HG03066 (cell line): Measurements from ENCODE around the gene UBE4A.
A peak's percentile ranks its signal among the peaks of the same experiment; 100 is the strongest.

Source experiments
- ATAC-seq: cut with Tn5 transposase; IDR thresholded peaks from one replicate; pipeline ENCODE4 v1.9.1; 2021; ENCODE audit warnings: low read depth; ENCODE audit not compliant: unreplicated experiment

UBE4A gene, protein sequence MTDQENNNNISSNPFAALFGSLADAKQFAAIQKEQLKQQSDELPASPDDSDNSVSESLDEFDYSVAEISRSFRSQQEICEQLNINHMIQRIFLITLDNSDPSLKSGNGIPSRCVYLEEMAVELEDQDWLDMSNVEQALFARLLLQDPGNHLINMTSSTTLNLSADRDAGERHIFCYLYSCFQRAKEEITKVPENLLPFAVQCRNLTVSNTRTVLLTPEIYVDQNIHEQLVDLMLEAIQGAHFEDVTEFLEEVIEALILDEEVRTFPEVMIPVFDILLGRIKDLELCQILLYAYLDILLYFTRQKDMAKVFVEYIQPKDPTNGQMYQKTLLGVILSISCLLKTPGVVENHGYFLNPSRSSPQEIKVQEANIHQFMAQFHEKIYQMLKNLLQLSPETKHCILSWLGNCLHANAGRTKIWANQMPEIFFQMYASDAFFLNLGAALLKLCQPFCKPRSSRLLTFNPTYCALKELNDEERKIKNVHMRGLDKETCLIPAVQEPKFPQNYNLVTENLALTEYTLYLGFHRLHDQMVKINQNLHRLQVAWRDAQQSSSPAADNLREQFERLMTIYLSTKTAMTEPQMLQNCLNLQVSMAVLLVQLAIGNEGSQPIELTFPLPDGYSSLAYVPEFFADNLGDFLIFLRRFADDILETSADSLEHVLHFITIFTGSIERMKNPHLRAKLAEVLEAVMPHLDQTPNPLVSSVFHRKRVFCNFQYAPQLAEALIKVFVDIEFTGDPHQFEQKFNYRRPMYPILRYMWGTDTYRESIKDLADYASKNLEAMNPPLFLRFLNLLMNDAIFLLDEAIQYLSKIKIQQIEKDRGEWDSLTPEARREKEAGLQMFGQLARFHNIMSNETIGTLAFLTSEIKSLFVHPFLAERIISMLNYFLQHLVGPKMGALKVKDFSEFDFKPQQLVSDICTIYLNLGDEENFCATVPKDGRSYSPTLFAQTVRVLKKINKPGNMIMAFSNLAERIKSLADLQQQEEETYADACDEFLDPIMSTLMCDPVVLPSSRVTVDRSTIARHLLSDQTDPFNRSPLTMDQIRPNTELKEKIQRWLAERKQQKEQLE

DNA sequence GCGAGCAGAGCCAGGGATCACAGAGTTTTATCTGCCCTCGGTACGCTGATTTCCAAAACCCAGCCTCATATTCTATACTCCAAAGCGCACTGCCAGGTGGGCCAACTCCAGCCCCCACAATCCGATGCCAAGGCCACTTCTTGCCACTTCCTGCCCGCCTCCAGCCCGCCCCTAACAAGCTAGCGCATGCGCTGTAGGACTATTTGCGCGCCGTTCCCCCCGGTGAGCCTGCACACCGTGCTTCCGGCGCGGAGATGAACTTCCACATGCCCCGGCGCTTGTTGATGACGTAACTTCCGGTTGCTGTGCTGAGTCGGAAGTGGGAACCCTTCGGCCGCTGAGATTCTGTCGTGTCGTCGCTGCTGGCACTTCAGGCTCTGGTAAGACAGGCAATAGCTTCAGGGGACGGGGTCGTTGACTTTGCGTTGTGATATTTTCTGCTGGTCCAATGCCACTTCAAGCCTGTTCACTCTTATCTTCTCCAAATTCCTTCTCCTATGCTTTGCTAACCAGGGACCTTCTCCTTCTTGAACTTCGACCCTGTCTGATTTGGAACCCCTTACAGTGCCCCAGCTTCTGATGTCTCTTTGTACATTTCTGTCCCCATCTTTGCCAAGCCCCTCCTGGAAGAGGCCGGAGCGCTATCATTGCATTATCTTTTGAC is at the start of gene UBE4A:
TSS of gene UBE4A (plus strand) at position 306 of the 664 bp plus-strand sequence. CDS start 5,481 bp downstream, outside the sequence.
- peak; percentile 86 for ATAC-seq

DNA sequence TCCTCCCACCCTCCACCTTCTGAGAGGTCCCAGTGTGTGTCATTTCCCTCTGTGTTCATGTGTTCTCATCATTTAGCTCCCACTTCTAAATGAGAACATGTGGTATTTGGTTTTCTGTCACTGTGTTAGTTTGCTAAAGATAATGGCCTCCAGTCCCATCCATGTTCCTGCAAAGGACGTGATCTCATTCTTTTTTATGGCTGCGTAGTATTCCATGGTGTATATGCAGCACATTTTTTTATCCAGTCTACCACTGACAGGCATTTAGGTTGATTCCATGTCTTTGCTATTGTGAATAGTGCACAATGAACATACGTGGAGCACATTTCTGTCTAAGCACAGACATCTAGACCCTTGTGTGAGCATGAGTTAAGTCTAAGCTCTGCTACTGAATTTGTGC is 49.1 kb upstream of the UBE4A start:
- no peak for ATAC-seq

DNA sequence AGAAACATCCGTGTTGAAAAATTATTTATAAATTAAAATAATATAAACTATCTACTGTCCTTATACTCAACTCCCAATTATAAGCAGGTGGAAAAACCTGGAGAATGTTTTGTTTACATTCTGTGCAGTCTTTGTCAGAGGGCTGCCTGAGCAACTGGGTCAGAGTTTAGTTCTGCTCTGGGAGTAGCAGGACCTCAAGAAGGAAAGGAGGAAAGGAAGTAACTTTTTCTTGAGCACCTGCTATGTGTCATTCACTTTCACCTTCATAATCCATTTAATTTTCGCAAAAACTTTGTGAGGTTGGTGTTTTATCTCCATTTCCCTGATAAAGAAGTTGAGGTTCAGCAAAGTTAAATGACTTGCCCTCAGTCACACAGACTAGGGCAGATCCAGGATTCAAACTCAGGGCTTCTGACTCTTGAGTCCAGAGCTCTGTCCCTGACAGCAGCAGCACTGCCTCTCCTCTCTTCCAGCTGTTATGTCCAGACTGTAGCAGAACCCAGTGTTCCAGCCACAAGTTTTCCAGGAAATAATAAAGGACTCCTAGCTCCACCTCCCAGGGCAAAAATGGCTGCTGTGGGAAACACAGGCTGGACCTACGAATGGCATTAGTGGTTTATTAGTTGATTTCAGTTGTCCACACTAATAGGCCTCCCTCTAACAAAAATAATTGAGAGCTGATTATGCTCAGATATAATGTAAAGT is 48.5 kb upstream of the UBE4A start:
- no peak for ATAC-seq

DNA sequence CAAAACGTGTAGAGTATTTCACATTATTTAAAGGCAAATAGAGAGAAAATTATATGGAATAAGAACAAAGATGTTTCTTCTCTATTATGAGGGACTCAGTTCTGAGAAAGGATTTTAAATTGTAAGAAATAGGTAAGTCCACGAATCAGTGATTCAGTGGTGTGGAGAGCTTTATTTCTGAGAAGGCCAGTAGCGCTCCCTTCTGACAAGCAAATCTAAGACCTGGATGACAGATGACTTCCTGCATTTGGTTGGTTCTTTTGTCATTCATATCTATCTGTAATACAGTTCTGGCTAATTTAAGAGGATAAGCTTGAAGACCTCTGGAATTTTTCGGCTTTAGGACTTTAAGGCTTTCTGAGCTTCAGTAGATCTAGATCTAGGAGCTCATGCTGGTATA is 47.9 kb upstream of the UBE4A start:
- no peak for ATAC-seq

DNA sequence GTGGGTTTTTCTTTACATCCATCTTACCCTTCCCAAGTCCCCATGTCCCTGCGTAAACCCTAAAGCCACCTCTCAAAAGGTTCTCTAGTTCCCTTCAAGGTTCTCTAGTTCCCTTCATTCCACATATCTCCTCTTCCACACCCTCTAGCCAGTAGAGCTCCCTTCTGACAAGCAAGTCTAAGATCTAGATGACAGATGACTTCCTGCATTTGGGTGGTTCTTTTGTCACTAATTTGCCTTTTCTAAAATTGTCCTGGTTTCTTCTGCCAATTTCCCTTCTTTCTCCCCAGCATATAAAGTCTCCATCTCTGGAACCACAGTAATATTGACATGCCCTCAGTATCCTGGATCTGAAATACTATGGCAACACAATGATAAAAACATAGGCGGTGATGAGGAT is 47.1 kb upstream of the UBE4A start:
- no peak for ATAC-seq

DNA sequence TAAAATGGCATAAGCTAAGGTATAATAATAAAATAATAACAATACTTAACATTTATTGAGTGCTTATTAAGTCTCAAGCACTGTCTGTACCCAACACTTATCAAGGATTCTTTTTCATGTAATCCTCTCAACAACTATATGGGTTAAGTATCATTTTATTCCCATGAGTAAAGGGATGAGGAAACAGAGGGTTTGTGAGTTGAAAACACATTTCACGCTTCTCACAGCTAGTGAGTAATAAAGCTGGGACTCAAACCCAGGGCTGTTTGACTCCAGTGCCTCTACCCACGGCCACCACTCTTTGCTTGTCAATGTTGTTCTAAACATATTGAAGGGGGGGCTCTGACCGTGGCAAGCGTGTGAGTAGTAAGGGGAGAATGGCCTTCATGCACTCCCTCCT is 46.2 kb upstream of the UBE4A start:
- ATAC-seq = no peak

DNA sequence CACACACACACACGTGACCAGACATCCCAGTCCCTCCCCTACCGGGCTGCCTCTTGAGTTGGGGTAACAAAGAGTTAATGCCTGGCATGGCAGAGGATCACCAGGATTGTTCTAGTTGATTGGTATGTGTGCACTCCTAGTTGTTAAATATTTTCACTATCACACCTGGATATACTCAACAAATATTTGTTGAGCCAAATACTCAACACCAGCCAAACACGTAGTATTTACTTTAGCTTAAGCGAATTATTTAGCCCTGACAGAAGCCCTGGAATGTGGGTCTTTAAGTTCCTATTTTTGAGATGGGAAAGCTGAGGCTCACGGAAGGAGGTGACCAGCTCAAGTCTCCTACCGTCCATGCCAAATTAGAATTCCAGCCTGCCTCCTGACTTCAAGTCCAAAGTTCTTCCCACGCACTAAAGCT is 44.4 kb upstream of the UBE4A start:
- ATAC-seq = no peak

DNA sequence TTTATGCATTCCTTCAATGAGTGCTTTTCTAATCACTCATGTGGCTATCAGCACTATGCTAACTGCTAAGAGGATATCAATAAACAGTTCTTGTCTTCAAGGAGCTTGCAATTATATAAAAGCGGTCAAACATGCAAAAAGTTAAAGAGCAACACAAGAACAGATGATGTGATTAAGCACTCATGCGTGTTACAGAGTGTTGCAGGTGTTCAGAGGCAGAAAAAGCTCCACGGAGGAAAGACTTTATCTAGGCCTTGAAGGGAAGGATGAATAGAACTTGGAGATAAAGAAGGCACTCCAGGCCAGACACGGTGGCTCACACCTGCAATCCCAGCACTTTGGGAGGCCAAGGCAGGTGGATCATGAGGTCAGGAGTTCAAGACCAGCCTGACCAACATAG is 41.3 kb upstream of the UBE4A start:
- no peak for ATAC-seq

DNA sequence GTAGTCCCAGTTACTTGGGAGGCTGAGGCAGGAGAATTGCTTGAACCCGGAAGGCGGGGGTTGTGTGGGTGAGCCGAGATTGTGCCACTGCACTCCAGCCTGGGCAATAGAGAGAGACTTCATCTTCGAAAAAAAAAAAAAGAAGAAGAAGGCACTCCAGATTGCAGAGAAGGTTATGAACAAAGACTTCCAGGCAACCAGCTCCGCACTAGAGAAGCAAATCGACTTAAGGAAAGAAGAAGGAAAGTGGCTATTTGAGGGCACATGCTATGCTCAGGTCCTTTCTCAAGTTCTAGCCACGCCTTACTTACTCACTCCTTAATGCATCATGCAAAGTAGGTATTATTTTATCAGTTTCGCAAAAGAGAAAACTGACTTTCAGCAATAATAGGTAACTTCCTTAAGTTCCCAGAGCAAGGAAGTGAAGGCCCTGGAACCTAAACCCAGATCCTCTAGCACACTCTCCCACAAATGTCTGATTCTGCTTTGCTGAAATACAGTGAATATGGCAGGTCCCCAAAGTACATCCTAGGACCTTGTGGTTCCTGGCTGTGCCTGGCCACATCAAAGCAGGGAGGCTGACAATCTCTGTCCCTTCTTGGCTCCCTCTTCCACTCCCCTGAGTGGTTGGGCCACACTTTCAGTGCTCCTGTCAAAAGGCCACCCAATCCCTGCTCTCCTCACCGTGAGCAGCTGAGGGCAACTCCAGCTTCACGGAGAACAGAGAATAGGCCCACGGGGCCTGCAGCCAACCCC is 40.6 kb upstream of the UBE4A start:
- ATAC-seq = no peak

DNA sequence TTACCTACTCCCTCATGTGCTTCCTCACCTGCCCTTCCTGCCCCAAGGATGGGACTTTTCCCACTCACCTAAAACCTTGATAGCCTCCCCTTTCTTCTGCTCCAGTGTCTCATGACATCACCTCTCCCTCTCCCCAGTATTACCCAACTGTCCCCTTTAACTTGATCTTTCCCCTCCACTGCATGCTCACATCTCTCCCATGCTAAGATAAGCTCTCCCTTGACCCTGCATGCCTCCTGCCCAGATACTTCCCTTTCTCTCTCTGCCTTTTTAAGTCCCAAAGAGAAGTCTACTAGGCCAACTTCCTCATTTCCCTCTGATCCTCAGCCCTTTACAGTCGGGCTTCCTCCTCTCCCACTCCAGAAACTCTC is 40.1 kb upstream of the UBE4A start:
- no peak for ATAC-seq

DNA sequence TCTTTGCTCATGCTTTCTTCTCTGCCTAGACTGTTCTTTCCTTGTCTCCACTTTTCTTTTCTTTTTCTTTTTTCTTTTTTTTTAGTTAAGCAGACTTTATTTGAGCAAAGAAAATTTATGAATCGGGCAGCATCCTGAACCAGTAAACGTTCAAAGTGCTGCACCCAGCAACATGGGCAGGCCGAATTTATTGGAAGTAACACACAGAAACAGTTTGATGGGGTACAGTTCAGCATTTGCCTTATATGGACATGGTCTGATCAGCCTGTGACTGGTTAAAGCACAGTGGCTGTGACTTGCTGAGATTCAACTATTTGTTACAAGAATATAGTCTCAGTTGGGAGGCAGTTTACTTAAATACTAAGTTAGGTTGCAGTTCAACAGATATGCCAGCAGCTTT is 38.9 kb upstream of the UBE4A start:
- ATAC-seq = no peak

DNA sequence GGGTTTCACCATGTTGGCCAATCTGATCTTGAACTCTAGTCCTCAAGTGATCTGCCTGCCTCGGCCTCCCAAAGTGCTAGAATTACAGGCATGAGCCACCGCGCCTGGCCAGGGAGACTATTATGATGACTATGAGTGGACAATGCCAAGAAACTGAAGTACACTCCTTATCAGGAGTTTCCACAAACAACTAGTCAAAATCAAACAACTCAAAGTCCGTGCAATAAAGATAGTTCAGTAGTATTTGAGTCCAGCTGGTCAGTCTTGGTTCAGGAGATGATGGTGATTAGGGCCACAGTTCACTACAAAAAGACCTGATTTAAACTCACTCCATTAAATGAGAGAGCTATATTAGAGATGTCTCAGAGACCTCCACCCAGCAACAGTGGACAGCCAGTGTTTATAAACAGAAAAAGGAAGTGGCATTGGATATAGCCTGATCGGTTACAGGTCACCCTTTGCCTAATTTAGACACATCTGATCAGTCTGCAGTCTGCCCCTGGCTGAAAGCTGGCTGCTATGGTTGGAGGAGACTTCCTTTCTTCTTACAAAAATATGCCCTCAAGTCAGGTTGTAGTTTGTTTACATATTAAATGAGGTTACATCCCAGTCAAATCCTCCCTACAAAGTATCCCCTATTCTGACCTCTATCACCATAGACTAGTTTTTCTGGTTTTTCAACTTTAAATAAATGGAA is 37.9 kb upstream of the UBE4A start:
- no peak for ATAC-seq

DNA sequence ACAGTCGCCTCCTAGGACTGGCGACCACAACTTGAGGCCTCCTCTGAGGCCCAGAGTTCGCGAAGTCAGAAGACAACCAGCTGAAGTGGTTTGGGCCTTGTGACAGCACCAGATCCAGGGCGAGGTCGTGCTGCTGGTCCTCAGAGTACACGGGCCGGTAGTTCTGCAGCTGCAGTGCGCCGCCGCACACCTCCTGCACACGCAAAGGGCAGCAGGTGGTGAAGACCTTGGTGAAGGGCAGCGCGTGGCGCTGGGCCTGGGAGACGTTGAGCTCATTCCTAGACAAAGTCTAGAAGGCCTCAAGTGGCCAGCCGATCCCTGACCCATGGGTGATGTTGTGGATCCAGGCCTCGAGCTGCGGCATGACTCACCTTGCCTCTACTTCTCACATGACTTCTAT is 36.7 kb upstream of the UBE4A start:
- no peak for ATAC-seq

DNA sequence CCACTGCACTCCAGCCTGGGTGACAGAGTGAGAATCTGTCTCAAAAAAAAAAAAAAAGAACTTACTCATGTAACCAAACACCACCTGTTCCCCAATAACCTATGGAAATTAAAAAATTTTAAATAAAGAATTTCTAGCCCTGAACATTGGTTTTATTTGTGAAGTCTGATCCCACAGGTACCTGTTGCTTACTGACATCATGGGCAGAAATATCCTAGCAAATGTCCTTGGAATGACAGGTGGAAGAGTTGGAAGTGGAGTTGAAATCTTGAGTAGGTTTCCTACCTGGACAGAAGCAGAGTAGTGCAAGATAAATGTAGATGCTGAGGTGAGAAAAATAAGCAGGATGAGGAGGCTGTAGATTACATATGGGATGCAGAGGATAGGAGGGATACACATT is 34.1 kb upstream of the UBE4A start:
- no peak for ATAC-seq

DNA sequence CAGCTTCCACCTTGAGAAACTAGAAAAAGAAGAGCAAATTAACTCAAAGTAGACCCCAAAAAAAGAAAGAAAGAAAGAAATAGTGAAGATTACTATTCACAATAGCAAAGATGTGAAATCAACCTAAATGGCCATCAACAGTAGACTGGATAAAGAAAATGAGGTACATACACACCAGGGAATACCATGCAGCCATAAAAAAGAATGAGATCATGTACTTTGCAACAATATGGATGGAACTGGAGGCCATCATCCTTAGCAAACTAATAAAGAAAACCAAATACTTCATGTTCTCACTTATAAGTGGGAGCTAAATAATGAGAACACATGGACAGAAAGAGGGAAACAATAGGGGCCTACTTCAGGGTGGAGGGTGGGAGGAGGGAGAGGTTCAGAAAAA is 30.7 kb upstream of the UBE4A start:
- no peak for ATAC-seq

DNA sequence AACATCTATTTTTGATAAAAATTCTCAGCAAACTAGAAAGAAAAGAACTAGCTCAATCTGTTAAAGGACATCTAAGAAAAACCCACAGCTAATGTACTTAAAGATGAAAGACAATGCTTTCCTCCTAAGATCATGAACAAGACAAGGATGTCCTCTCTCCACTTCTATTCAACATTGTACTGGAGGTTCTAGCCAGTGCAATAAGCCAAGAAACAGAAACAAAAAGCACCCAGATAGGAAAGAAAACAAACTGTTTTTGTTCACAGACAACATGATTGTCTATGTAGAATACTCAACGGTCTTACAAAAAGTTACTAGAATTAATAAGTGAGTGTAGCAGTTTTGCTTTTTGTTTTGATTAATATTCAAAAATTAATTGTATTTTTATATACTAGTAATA is 24.7 kb upstream of the UBE4A start:
- no peak for ATAC-seq

DNA sequence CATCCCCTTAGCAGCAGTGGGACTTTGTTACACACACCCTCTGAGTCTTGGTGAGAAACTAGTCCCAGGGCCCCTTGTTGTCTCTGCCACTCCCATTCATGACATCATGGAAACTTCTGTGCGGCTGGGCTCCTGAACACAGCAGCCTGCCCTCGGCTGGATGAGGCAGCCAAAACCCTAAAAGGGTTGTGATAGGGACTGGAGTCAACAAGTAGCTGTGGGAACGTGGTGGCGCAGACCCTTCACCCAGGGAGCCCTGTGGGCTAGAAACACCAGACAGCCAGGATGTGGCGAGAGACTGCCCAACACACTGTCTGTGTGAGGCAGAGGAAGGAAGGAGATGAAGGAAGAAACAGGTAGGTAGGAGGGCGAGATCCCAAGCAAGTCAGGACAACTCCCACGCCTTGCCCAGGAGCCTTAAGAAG is 20.8 kb upstream of the UBE4A start:
- ATAC-seq = no peak

DNA sequence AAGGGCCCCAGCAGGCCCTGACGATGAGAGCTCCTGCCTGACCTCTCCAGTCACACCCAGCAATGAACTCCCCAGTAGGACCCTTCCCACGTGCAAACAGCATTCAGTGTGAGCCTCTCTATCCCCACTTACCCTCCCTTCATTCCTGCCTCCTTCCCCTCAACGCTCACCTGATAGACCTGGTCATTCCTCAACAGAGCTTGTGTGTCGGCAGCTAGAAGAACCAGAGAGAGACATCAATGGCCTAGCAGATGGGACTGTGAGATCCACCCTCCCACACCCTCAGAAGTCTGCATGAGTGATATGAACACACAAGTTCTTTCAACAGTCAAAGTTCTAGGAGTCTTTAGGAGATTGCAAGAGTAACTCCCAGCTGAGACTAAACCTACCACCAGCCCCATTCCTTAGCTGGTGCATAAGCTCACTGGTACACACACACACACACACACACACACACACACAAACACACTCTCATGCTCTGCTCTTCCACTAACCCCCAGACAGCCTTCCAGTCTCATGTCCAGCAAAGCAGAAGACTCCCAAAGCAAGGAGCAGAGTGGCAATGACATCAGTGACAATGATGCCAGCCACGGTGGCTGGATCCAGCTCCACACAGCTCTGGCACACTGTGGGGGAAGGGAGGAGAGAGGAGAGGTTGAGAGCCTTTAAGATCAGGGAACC is 20.0 kb upstream of the UBE4A start:
- ATAC-seq = no peak
